Activated T-helper 17 cell treated with anti-CD3 and anti-CD28 coated beads, Interleukin-2, amount 50 U/mL, for 72 hours (primary cell): ENCODE results near the gene ZSCAN25. TPM values are rescaled to one million over a fixed set of nuclear protein-coding genes. Genes with fewer than 3 reads are reported as not detected.
A peak's percentile ranks its signal among the peaks of the same experiment; 100 is the strongest.
"Not testable (repeated sequence)": the region's sequence is repeated elsewhere in the genome, so short reads cannot be mapped to it uniquely, and the experiment has no call there.

ENCODE experiments used
- ATAC-seq: fragments of 150-1000 bp; cut with Tn5 transposase; replicated peaks from 2 replicates; pipeline ENCODE4 v1.10.0; 2021; ENCODE audit warnings: mild to moderate bottlenecking, moderate library complexity
- H3K27ac Mint-ChIP-seq: one replicate; pipeline ENCODE4 v1.8.0; 2022; ENCODE audit warnings: mixed read lengths
- H3K27me3 Mint-ChIP-seq: one replicate; pipeline ENCODE4 v1.8.0; 2022; ENCODE audit warnings: mixed read lengths
- H3K36me3 Mint-ChIP-seq: one replicate; pipeline ENCODE4 v1.8.0; 2022; ENCODE audit warnings: low read depth, mild to moderate bottlenecking, mixed read lengths
- H3K4me1 Mint-ChIP-seq: one replicate; pipeline ENCODE4 v1.8.0; 2022; ENCODE audit warnings: mixed read lengths
- H3K4me3 Mint-ChIP-seq: one replicate; pipeline ENCODE4 v1.8.0; 2022; ENCODE audit warnings: mild to moderate bottlenecking, mixed read lengths
- H3K9me3 Mint-ChIP-seq: one replicate; pipeline ENCODE4 v1.8.0; 2022; ENCODE audit warnings: mixed read lengths
- total RNA-seq, 2 donors: library from RNA; stranded (reverse); gene quantifications; one replicate each; pipeline ENCODE4 v1.2.3, GENCODE V29; 2022

The ZSCAN25 gene
- total RNA-seq, result 10 to 100 TPM; 25.0 to 58.4 TPM

DNA sequence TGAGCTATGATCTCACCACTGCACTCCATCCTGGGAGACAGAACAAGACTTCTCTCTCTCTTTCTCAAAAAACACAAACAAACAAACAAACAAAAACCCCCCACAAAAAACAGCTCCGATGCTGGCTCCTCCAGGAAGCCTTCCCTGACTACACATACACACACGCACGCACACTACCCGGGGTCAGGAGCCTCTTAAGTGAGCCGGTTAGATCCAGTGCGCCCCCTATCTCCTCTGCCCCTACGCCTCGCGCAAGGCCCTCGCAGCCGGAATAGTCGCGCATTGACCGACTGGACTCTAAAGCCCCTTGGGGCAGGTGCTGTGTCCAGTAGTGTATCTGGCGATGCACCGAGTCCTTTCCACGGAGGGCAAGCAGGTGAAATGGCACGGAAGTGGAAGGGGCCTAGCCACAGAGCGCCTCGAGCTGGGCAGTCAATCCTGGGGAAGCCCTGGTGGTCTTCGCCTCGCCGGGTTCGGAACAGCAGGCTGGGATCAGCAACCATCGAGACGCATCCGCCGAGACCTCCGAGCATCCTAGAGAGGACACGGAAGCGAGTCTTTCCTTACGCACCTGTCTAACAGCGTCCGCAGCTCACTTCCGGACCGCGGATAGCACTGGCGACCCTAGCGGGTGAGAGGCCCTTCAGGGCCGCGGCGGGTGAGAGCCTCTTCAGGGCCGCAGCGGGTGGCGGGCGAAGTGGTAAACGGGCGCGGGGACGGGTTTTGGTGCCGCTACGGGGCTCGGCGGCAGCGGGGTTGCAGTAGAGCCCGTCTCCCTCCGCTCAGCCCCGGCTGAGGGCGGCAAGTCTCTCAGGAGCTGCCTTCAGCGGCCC lies at the start of gene ZSCAN25:
Gene ZSCAN25 (plus strand): TSS at position 588 of the 833 bp plus-strand sequence. CDS start 2,661 bp downstream, outside the sequence.
- Mint-ChIP-seq H3K4me1 (peaks cover 26% of the 10 kb centered on the region), H3K27me3 (no peaks in the 10 kb centered on the region), H3K36me3 (peaks cover 52% of the 10 kb centered on the region), H3K9me3 (no peaks in the 10 kb centered on the region), H3K4me3 (peak within 1 kb of the TSS; percentile 97), H3K27ac (peak within 1 kb of the TSS; percentile 97)
- peak; percentile 94 for ATAC-seq

DNA sequence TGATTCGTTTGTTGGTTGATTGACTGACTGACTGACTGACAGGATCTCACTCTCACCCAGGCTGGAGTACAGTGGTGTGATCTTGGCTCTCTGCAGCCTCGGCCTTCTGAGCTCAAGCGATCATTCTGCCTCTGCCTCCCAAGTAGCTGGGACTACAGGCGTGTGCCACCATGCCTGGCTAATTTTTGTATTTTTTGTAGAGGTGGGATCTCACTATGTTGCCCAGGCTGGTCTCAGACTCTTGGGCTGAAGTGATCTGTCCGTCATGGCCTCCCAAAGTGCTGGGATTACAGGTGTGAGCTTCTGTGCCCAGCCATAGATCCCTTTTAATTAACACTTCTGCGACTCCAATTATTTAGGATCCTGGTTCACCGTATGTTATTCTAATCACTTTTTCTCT lies 48.0 kb upstream of the ZSCAN25 start:
- H3K27ac Mint-ChIP-seq, ATAC-seq, H3K9me3 Mint-ChIP-seq, H3K27me3 Mint-ChIP-seq, H3K4me3 Mint-ChIP-seq: not testable (repeated sequence)
- Mint-ChIP-seq H3K4me1 (peaks cover 11% of the 10 kb centered on the region), H3K36me3 (peaks cover 100% of the 10 kb centered on the region)

DNA sequence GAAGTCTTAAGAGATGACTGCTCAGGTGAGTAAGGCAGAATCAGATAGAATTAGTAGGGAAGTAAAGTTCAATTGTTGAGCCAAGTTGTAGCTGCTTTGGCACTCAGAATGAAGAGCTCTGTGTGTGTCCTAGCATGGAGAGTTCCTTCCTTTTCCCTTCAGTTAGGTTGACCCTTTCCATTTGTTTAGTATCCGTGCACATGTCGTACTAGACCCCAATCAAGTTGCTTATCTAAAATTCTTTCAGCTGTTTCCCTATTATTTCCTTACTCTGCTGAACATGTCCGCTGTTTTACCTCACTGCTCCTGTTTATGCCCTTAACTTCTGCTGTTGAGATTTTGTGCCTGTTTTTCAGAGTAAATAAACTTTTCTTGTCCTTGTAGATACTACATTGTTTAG lies 45.0 kb upstream of the ZSCAN25 start:
- H3K27ac Mint-ChIP-seq, result no peak overlapping the region
- H3K36me3 Mint-ChIP-seq, result peaks cover 73% of the 10 kb centered on the region

DNA sequence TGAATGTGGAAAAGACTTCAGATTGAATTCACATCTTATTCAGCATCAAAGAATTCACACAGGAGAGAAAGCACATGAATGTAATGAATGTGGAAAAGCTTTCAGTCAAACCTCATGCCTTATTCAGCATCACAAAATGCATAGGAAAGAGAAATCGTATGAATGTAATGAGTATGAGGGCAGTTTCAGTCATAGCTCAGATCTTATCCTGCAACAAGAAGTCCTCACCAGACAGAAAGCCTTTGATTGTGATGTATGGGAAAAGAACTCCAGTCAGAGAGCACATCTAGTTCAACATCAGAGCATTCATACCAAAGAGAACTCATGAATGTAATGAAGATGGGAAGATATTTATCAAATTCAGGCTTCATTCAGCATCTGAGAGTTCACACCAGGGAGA lies 43.5 kb upstream of the ZSCAN25 start:
- no peak overlapping the region for H3K27ac Mint-ChIP-seq
- no peaks in the 10 kb centered on the region for H3K9me3 Mint-ChIP-seq
- H3K4me3 Mint-ChIP-seq, result no peak overlapping the region
- H3K4me1 Mint-ChIP-seq, result no peaks in the 10 kb centered on the region
- ATAC-seq, result no peak
- H3K36me3 Mint-ChIP-seq, result peaks cover 58% of the 10 kb centered on the region
- no peaks in the 10 kb centered on the region for H3K27me3 Mint-ChIP-seq

More for the DNA sequence above, 45.0 kb upstream of the ZSCAN25 start:
- Mint-ChIP-seq H3K9me3 (no peaks in the 10 kb centered on the region), H3K4me1 (no peaks in the 10 kb centered on the region), H3K27me3 (no peaks in the 10 kb centered on the region), H3K4me3 (no peak overlapping the region)
- ATAC-seq, result no peak

DNA sequence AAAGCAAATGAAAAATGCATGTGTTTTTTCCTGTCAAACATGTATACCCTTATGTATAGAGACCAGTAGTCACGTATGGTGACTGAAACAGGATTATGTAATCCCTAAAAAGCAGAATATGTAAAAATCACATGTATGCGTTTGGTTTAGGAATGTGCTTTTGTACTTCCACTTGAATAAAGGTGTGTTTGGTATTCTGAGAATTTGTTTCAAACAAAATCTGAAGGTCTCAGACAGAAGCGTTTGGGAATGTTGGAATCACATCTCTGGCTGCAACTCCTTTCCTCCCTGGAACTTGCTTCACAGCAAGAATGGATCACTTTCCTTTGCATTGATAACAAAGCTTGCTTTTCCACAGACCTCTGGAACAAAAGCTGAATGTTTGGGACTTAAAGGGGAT lies 40.5 kb upstream of the ZSCAN25 start:
- H3K27ac Mint-ChIP-seq, result no peak overlapping the region
- ATAC-seq, result no peak
- H3K4me3 Mint-ChIP-seq, result no peak overlapping the region
- H3K36me3 Mint-ChIP-seq, result peaks cover 28% of the 10 kb centered on the region
- no peaks in the 10 kb centered on the region for H3K27me3 Mint-ChIP-seq
- H3K9me3 Mint-ChIP-seq, result no peaks in the 10 kb centered on the region
- H3K4me1 Mint-ChIP-seq, result peaks cover 7% of the 10 kb centered on the region

DNA sequence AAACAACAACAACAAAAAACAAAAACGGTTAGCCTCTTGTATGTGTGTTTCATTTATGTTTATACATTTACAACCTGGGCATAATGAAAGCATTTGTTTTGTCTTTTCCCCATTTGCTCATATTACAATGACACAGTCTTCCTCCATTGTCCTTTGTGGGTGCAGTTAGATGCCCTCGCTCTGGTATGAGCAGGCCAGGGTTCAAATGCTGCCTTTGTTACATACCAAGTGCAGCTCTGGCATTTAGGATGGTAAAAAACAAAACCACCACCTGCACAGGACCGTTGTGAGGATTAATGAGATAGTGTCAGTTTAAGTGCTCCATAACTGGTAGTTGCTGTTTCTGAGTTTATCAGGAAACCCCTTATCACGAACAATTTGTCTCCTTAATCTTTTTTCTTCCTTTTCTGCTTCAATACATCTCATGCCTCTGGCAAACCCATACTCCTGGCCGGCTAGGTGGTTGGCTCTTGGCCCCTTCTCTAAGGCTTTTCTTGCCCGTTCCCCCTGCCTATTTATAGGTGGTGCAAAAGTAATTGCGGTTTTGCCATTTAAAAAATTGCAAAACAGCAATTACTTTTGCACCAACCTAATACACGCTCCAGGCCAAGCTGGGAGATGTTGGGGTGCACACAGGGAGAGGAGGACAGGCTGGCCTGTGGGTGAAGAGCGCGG lies 37.3 kb upstream of the ZSCAN25 start:
- peak overlapping the region; percentile 88 for H3K4me3 Mint-ChIP-seq
- H3K4me1 Mint-ChIP-seq, result peaks cover 8% of the 10 kb centered on the region
- H3K27me3 Mint-ChIP-seq, result no peaks in the 10 kb centered on the region
- H3K36me3 Mint-ChIP-seq, result no peaks in the 10 kb centered on the region
- no peak overlapping the region for H3K27ac Mint-ChIP-seq
- H3K9me3 Mint-ChIP-seq, result no peaks in the 10 kb centered on the region
- ATAC-seq, result no peak

DNA sequence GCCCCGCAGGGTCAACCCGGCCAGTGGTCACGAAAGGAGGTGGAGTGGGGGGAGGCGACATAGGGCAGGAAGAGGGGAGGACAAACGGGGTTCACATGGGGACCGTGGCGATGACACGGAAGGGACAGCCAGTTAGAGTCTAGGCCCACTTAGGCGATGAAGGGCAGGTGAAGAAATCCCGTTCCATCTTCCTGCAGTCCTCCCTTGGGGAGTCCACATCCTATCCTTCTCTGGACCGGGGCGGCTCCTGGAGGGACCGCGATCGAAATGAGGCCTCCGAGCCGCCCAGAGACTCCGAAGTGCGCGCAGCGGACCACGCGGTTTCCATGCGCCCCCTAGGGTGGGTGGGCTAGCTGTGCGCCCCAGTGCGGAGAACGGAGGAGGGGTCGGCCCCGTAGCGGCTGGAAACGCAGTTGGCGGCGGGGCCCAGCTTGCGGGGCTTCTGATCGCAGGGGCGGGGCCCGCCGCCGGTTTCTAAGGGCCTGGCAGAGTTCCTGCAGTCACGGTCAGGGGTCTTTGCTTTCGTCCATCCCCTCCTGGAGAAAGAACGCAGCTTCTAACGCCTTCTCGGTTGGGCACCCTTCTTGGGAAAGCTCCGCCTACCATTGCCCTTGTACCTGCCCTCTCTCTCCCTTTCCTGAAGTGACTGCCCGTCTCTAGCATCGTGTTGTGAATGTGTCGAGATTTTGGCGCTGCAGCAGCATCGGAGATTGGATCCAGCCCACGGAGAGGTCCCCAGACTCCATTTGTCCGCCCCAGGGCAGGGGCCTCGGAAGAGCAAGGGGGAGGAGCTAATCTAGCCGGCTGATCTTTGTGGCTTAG lies 36.6 kb upstream of the ZSCAN25 start:
- peaks cover 8% of the 10 kb centered on the region for H3K4me1 Mint-ChIP-seq
- H3K9me3 Mint-ChIP-seq, result no peaks in the 10 kb centered on the region
- ATAC-seq, result peak; percentile 70
- peak overlapping the region; percentile 88 for H3K4me3 Mint-ChIP-seq
- H3K36me3 Mint-ChIP-seq, result no peaks in the 10 kb centered on the region
- no peaks in the 10 kb centered on the region for H3K27me3 Mint-ChIP-seq
- peak overlapping the region; percentile 65 for H3K27ac Mint-ChIP-seq

DNA sequence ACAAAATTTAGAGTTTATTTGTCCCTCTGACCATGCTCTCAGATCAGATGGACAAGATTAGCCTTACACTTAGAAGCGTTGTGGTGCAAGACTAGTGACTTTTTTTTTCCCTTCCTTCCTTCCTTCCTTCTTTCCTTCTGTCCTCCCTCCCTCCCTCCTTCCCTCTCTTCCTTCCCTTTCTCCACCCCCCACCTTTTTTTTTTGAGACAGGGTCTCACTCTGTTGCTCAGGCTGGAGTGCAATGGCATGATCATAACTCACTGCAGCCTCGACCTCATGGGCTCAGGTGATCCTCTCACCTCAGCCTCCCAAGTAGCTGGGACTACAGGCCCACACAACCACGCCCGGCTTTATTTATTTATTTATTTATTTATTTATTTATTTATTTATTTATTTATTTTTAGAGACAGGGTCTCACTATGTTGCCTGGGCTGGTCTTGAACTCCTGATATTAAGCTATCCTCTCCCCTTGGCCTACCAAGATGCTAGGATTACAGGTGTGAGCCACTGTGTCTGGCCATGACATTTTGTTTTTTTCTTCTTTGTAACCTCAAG lies 35.9 kb upstream of the ZSCAN25 start:
- Mint-ChIP-seq H3K4me3 (peak overlapping the region; percentile 88), H3K27ac (peak overlapping the region; percentile 65)
- H3K36me3 Mint-ChIP-seq, H3K27me3 Mint-ChIP-seq, ATAC-seq, H3K4me1 Mint-ChIP-seq, H3K9me3 Mint-ChIP-seq: not testable (repeated sequence)

DNA sequence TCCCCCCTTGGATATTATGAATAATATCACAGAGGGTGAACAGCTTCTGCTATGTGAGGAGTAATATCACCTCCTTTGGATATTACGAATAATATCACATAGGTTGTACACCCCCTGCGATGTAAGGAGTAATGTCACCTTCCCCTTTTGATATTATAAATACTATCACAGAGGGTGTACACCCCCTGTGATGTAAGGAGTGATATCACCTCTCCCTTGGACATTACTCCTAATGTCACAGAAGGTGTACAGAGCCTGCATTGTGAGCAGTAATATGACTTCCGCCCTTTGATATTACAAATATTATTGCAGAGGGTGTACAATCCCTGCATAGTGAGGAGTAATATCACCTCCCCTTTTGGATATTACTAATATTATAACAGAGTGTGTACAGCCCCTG lies 27.9 kb upstream of the ZSCAN25 start:
- H3K4me1 Mint-ChIP-seq, result no peaks in the 10 kb centered on the region
- ATAC-seq, result peak; percentile 42
- H3K9me3 Mint-ChIP-seq, result no peaks in the 10 kb centered on the region
- no peaks in the 10 kb centered on the region for H3K27me3 Mint-ChIP-seq
- no peak overlapping the region for H3K27ac Mint-ChIP-seq
- no peak overlapping the region for H3K4me3 Mint-ChIP-seq
- H3K36me3 Mint-ChIP-seq, result no peaks in the 10 kb centered on the region

DNA sequence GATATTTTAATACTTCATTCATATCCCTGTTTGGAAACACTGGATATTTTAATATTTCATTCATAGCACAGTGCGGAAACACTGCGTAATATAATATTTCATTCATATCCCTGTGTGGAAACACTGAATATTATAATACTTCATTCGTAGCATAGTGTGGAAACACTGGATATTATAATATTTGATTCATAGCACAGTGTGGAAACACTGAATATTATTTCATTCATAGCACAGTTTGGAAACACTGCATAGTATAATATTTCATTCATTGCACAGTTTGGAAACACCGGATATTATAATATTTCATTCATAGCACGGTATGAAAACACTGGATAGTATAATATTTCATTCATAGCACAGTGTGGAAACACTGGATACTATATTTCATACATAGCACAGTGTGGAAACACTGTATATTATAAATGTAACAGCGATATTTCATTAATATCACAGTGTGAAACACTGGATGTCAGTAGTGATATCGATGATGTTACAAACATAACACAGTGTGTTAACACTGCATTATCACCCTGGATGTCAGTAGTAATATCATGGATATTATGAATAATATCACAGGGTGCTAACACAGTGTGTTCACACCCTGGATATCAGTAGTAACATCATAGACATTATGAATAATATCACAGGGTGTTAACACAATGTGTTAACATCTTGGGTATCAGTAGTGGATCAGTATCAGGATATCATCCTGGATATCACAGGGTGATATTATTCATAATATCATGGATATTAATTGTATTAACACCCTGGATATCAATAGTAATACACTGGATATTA lies 21.6 kb upstream of the ZSCAN25 start:
- ATAC-seq, result peak; percentile 74
- Mint-ChIP-seq H3K27ac (no peak overlapping the region), H3K36me3 (no peaks in the 10 kb centered on the region), H3K27me3 (no peaks in the 10 kb centered on the region), H3K4me3 (no peak overlapping the region), H3K9me3 (no peaks in the 10 kb centered on the region), H3K4me1 (no peaks in the 10 kb centered on the region)

DNA sequence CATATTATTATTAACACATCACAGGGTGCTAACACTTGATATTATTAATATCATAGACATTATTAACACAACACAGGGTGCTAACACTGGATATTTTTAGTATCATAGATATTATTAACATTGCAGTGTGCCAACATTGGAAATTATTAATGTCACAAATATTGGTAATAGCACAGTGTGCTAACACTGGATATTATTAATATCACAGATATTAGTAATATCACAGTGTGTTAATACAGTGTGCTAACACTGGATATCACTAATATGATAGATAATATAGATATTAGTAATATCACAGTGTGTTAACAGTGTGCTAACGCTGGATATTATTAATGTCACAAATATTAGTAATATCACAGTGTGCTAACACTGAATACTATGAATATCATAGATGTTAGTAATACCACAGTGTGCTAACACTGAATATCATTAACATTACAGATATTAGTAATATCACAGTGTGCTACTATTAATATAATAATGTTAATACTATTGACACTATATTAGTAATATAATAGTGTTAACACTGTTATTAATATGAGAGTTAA lies 20.3 kb upstream of the ZSCAN25 start:
- Mint-ChIP-seq H3K9me3 (no peaks in the 10 kb centered on the region), H3K36me3 (no peaks in the 10 kb centered on the region), H3K4me1 (no peaks in the 10 kb centered on the region), H3K27ac (no peak overlapping the region), H3K27me3 (no peaks in the 10 kb centered on the region), H3K4me3 (no peak overlapping the region)
- ATAC-seq, result no peak

DNA sequence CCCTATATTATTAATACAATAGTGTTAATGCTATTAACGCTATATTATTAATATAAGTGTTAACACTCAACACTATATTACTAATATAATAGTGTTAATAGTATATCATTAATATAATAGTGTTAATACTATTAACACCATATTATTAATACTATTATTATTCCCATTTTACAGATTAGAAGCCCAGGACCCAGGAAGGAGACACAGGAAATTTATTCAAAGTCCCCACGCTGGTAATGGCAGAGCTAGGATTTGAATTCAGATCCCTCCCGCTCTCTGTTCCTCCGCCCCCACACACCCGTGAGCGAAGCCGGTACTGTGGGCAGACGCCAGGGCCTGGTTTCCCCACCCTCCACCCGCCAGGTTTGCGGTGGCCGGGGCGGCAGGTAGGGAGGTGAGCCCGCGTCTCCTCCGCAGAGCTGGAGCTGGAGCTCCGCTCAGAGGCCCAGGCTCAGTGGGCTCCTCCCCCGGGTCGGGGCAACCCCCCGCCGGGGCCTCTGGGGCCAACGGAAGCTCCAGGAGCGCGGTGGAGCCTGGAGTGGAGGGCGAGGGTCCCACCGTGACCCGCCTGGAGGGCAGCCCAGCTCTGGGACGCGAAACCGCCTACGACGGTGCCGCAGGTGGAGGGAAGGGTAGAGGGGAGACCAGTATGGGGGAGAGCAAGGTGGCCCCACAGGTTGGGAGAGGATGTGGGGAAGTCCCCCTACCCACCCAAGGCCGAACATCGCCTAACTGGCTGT lies 18.8 kb upstream of the ZSCAN25 start, which contains the start of gene TMEM225B:
Gene TMEM225B (plus strand): TSS at position 506 of the 740 bp plus-strand sequence. CDS start 6,122 bp downstream, outside the sequence.
- Mint-ChIP-seq H3K4me1 (no peaks in the 10 kb centered on the region), H3K4me3 (no peak within 1 kb of the TSS), H3K27ac (no peak within 1 kb of the TSS), H3K36me3 (no peaks in the 10 kb centered on the region), H3K27me3 (no peaks in the 10 kb centered on the region), H3K9me3 (no peaks in the 10 kb centered on the region)
- ATAC-seq, result peak; percentile 15

DNA sequence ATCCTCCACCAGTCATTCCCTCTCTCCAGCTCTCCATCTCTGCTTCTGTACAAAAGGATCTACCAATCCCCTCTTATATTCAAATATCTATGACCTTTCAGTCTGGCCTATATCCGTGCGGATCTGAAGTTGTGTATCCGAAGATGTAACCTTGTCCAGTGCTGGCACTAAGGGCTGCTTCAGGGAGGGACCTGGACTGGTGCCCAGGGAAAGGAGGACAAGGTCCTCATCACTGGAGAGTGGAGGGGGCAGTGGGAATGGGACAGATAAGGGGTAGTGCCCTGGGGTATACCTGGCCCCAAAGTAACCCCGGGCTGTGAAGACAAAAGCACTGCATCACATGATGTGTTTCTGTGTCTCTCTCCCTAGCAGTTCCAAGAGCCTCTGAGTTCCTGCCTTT lies 16.9 kb upstream of the ZSCAN25 start:
- no peak for ATAC-seq
- no peak overlapping the region for H3K27ac Mint-ChIP-seq
- H3K4me1 Mint-ChIP-seq, result no peaks in the 10 kb centered on the region
- H3K36me3 Mint-ChIP-seq, result no peaks in the 10 kb centered on the region
- no peak overlapping the region for H3K4me3 Mint-ChIP-seq
- H3K27me3 Mint-ChIP-seq, result no peaks in the 10 kb centered on the region
- no peaks in the 10 kb centered on the region for H3K9me3 Mint-ChIP-seq
